Parathyroid adenoma (tissue), 2 donors: Measurements from ENCODE around the gene PPARA.
A peak's percentile ranks its signal among the peaks of the same experiment; 100 is the strongest.
"Not testable (repeated sequence)": the region's sequence is repeated elsewhere in the genome, so short reads cannot be mapped to it uniquely, and the experiment has no call there.

Experiments used
- H2AFZ ChIP-seq: fragments of 300-600 bp; sonication (generic); one replicate; pipeline ENCODE4 v1.7.0; 2017; ENCODE audit warnings: antibody characterized with exemption, mild to moderate bottlenecking
- H3K27ac ChIP-seq: fragments of 300-600 bp; sonication (generic); one replicate; pipeline ENCODE4 v1.7.0; 2017
- H3K27me3 ChIP-seq: fragments of 300-600 bp; sonication (generic); one replicate; pipeline ENCODE4 v1.7.0; 2017; ENCODE audit warnings: low read length; ENCODE audit not compliant: control insufficient read depth, insufficient read depth
- H3K36me3 ChIP-seq: fragments of 300-600 bp; sonication (generic); one replicate; pipeline ENCODE4 v1.7.0; 2017; ENCODE audit warnings: low read length; ENCODE audit not compliant: control insufficient read depth, insufficient read depth
- H3K4me1 ChIP-seq: fragments of 300-600 bp; sonication (generic); one replicate; pipeline ENCODE4 v1.7.0; 2017; ENCODE audit warnings: control low read depth
- H3K4me2 ChIP-seq: fragments of 300-600 bp; sonication (generic); one replicate; pipeline ENCODE4 v1.7.0; 2017; ENCODE audit warnings: low read length
- H3K4me3 ChIP-seq: fragments of 300-600 bp; sonication (generic); one replicate; pipeline ENCODE4 v1.7.0; 2017; ENCODE audit warnings: low read depth, low read length
- H3K79me2 ChIP-seq: fragments of 300-600 bp; sonication (generic); one replicate; pipeline ENCODE4 v1.7.0; 2017; ENCODE audit warnings: control low read depth
- H3K9ac ChIP-seq: fragments of 300-600 bp; sonication (generic); one replicate; pipeline ENCODE4 v1.7.0; 2017; ENCODE audit warnings: mild to moderate bottlenecking
- H3K9me3 ChIP-seq: fragments of 300-600 bp; sonication (generic); one replicate; pipeline ENCODE4 v1.7.0; 2017; ENCODE audit warnings: low read length; ENCODE audit not compliant: control insufficient read depth
- TF ChIP-seq, protein P1 (sequence below): fragments of 300-600 bp; sonication (generic); IDR thresholded peaks from one replicate; pipeline ENCODE4 v1.7.0; 2017; ENCODE audit warnings: antibody characterized with exemption, mild to moderate bottlenecking
- donor health status: primary hyperparathyroidism.

Gene PPARA

GRCh38 chr22:46138058-46138797, 12.1 kb upstream of the PPARA start:
- H3K4me2 ChIP-seq, result no peak overlapping the region
- H3K4me3 ChIP-seq, result no peak overlapping the region
- H3K4me1 ChIP-seq, result peaks cover 12% of the 10 kb centered on the region
- no peaks in the 10 kb centered on the region for H3K27me3 ChIP-seq
- no peak overlapping the region for H3K9ac ChIP-seq
- no peaks in the 10 kb centered on the region for H3K79me2 ChIP-seq
- H2AFZ ChIP-seq, result no peak overlapping the region
- no peak overlapping the region for H3K27ac ChIP-seq
- TF ChIP-seq, protein P1, sequence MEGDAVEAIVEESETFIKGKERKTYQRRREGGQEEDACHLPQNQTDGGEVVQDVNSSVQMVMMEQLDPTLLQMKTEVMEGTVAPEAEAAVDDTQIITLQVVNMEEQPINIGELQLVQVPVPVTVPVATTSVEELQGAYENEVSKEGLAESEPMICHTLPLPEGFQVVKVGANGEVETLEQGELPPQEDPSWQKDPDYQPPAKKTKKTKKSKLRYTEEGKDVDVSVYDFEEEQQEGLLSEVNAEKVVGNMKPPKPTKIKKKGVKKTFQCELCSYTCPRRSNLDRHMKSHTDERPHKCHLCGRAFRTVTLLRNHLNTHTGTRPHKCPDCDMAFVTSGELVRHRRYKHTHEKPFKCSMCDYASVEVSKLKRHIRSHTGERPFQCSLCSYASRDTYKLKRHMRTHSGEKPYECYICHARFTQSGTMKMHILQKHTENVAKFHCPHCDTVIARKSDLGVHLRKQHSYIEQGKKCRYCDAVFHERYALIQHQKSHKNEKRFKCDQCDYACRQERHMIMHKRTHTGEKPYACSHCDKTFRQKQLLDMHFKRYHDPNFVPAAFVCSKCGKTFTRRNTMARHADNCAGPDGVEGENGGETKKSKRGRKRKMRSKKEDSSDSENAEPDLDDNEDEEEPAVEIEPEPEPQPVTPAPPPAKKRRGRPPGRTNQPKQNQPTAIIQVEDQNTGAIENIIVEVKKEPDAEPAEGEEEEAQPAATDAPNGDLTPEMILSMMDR, result no peak
- no peaks in the 10 kb centered on the region for H3K9me3 ChIP-seq
- no peaks in the 10 kb centered on the region for H3K36me3 ChIP-seq

GRCh38 chr22:46139417-46139816, 10.9 kb upstream of the PPARA start:
- not testable (repeated sequence) for H3K4me3 ChIP-seq, H3K9me3 ChIP-seq, H3K4me2 ChIP-seq, H3K36me3 ChIP-seq, H3K9ac ChIP-seq, H3K27me3 ChIP-seq, H3K79me2 ChIP-seq
- Histone ChIP-seq H3K4me1 (peaks cover 17% of the 10 kb centered on the region), H2AFZ (peak overlapping the region; percentile 74), H3K27ac (peak overlapping the region; percentile 76)

DNA sequence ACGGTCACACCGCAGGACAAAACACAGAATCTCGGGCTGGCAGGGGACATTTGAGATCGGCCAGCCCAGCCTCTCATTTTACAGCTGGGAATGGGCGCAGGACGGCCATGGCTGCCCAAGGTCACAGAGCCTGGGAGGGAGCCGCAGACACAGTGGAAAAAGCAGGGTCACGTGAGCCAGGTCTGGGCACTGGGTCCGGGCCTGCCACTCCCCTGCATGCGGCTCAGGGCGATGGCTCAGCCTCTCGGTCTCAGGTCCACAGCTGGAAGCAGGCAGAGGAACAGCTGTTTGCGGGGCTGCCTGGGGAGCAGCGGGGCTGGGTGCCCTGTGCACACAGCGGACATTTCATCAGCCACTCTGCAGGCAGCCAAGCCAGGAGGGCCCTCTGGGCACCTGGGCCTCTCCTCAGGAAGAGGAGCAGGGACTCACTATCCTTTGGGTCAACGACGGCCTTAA, 10.4 kb upstream of the PPARA start:
- no peak overlapping the region for H3K9ac ChIP-seq
- peak overlapping the region; percentile 74 for H2AFZ ChIP-seq
- no peaks in the 10 kb centered on the region for H3K27me3 ChIP-seq
- no peaks in the 10 kb centered on the region for H3K36me3 ChIP-seq
- H3K4me1 ChIP-seq, result peaks cover 17% of the 10 kb centered on the region
- H3K79me2 ChIP-seq, result no peaks in the 10 kb centered on the region
- H3K4me3 ChIP-seq, result no peak overlapping the region
- no peaks in the 10 kb centered on the region for H3K9me3 ChIP-seq
- H3K27ac ChIP-seq, result peak overlapping the region; percentile 76
- H3K4me2 ChIP-seq, result no peak overlapping the region
- TF ChIP-seq, protein P1, result no peak

DNA sequence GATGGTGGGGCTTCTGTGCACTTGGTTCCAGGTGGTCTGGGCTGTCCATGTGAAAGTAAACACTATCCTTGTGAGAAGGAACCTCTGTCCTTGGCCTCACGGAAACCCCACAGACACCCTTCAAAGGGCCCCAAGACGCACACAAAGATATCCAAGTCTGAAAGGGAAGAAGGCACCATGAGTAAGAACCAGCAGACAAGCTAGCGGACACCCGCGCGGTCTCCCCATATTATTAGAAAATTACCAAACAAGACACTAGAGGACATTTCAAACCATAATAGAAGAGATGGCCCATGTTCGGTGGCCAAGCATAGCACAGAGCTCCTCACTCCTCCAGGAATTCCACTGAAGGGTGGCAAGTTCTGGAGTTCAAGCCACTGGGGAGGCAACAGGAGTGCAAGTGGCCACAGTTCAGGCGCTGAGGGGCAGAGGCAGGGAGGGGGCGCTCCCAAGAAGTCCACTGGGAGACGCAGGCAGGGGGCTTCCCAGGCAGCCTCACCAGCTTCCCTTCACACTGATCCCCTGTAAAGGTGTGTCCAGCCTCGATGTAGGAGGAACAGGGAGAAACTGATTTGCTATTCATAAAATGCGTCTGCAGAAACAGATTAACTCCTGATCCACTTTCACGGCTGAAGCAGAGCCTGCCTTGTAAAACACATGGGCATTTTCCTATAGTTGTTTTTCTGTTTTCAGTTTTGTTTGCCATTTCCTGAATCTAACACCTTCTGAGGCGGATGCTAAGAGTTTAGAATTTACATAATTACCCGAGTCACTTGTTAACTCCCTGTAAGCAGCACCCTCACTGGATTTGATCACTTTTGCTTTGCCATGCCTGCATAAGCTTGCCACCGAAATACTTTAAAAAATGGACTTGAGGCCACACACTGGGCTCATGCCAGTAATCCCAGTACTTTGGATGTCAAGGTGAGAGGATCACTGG, 9.1 kb upstream of the PPARA start:
- peaks cover 17% of the 10 kb centered on the region for H3K4me1 ChIP-seq
- H3K9me3 ChIP-seq, result no peaks in the 10 kb centered on the region
- no peak overlapping the region for H3K27ac ChIP-seq
- H3K4me3 ChIP-seq, result no peak overlapping the region
- no peaks in the 10 kb centered on the region for H3K79me2 ChIP-seq
- no peaks in the 10 kb centered on the region for H3K36me3 ChIP-seq
- TF ChIP-seq, protein P1, result no peak
- H3K4me2 ChIP-seq, result no peak overlapping the region
- no peak overlapping the region for H3K9ac ChIP-seq
- H2AFZ ChIP-seq, result no peak overlapping the region
- no peaks in the 10 kb centered on the region for H3K27me3 ChIP-seq
